ENCODE measurements around the gene DUSP3.

DUSP3 gene

DNA sequence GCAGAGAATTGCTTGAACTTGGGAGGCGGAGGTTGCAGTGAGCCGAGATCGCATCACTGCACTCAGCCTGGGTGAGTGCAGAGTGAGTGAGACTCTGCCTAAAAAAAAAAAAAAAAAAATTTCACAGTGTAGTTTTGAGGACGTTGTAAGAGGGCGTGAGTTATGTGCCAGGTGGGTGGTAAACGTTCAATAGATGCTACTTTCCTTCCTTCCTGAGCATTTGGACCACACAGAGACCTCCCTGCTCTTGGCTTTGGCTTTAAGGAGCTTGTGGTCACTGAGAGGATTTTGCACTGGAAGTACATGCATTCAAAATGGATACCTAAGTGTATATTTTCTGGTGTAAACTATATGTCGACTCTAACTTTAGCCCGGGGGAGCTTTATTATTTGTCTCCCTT, 50.7 kb downstream of the DUSP3 start:
- DNase-seq (ENCODE audit: low read depth), result no peak

DNA sequence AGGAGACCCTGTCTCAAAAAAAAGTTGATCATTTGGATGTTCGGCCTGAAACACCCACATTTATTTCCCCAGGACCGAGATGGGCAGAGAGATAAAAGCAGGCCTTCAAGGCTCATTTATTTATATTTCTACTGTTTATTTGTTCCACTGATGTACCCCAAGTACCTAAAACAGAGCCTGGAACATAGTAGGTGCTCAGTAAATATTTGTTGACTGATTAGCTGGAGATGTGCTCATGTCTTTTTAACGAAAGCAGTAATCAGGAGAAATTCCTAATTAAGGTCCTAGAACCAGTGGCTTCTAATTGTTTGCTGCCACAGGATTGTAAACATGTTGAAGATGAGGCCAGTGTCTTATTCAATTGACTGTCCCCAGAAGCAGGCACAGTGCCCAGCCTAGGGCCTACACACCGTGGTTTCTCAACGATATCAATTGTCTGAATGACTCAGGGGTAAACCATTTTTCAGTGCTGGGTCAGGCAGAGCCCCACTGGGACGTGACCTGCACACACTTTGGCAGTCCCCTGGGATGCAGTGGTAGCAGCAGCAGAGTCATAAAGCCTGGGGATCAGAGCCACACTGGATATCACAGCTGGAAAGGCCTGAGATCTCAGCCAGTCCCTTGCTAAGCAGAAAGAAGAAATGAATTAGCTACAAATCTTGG, 54.9 kb downstream of the DUSP3 start:
- DNase-seq (ENCODE audit: low read depth), result no peak

DNA sequence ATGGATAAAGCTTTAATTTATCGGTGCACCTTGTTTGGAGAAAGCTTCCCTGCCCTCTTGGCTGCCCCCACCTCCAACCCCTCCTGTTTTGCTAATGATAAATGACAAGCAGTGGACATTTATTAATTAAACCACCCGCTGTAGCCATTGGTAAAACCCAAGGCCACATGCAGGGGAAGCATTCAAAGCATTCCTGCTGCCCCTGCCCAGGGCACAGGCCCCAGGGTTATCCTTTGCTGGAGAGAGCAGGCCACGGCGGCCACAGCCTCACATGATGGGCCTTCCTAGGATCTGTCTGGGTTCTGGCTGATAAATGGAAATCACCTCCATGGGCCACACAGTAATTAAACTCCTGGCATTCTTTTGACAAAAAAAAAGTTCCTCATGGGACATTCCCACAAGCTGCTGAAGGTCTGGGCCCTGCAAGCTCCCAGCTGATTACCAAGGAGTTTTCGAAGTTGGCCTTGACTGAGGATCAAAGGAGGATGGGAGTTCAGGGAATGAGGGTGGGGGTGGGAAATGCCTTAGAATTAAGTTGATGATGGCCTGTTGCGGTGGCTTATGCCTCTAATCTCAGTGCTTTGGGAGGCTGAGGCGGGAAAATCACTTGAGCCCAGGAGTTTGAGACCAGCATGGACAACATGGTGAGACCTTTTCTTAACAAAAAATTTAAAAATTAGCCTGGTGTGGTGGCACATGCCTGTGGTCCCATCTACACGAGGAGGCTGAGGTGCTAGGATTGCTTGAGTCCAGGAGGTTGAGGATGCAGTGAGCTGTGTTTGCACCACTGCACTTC, 55.7 kb downstream of the DUSP3 start:
- no peak for DNase-seq (ENCODE audit: low read depth)

DNA sequence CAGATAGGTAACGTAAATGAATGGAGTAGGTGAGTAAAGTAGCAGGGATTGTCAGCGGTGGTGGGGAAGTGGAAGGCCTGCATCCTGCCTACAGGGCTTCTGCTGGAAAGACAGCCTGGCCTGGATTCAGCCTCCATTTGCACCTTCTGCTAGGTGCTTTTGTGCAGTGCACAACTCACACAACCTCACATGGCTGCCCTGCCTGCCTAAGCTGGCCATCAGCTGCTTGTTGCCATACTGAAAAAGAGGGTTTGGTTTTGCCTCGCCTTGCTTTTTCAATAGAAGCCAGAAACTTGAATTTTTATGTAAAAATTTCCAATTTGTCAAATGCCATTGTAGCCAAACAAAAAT, 56.5 kb downstream of the DUSP3 start:
- no peak for DNase-seq (ENCODE audit: low read depth)

DNA sequence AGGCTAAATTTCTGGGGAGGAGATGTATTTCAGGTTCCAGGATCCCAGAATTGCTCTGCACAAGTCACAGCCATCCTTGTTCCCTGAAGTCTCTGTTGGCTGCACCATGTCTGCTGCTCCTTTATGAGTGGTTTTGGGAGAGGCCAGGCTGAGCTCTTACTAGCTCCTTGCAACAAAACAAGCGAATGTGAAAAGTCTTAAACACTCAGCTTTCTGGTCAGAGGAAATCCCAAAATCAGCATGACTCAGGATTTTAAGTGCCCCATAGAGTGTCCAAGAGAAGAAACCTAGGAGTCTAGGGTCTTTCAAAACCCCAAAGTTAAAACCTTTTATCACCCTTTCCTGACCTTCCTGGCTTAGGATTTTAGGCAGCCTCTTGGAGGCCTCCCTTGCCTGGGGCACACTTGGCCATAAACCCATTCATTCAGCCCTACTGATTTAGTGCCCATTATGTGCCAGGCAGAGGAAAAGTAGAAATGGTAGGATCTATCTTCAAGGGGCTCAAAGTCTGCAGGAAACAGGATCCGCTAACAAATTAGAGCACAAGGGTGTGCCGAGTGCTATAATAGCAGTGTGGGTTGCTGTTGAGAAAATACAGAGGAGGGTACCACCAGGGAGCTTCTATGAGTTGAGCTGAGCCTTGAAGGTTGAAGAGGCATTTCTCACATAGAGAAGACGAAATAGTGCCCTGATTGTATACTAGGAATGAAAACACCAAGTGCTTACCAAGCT, 57.1 kb downstream of the DUSP3 start:
- DNase-seq (ENCODE audit: low read depth), result no peak

DNA sequence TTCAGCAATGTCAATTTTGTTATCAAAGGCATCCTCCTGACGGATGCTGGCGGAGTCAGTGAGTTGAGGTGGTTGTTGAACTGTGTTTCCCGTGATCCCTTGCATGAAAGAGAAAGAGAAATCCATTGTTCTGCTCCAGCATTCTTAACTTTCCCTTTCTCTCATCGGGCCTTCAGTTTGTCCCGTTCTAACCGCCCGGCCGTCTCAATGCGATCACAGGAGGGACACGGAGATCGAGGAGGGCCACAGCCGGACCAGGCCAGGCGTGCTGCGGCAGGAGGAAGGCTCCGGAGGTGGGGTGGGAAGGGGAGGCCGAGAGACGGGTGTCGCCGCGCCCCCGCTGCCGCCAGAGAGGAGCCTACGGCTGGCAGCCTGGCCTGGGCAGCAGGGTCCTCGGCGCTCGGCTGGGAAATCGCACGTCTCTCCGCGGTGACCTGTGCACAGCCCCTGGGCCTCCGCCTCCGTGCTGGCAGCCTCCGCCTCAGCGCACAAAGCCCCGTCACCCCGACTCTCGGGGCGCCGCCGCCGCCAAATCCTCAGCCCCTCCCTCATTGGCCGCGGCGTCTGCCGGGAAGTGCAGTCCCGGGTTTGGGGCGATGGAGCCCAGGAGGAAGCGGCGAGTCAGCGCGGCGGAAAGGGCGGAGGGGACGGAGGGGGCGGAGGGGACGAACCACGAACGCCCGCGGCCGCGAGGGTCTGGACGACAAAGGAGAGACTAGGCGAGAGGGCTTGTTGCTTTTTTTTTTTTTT, 58.3 kb downstream of the DUSP3 start:
- DNase-seq (ENCODE audit: low read depth), result peak; percentile 62

DNA sequence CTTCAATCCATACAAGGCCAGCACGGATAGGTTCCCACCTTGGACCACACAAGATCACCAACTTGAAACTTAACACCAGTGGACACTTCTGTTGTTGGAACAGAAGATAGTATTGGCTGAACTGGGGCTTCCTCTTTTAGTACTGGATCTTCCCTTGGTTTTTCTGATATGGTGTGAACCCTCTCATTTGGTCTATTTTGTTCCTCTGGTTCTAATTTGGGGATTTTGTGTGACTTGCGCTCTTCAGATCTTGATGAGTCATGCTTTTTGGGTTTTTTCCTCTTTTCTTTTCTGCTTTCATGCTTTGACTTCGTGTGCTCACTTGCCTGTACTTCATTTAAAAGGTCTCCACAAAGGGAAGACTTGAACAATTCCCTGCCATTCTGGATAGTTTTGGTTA, 59.2 kb downstream of the DUSP3 start:
- DNase-seq (ENCODE audit: low read depth), result no peak

DNA sequence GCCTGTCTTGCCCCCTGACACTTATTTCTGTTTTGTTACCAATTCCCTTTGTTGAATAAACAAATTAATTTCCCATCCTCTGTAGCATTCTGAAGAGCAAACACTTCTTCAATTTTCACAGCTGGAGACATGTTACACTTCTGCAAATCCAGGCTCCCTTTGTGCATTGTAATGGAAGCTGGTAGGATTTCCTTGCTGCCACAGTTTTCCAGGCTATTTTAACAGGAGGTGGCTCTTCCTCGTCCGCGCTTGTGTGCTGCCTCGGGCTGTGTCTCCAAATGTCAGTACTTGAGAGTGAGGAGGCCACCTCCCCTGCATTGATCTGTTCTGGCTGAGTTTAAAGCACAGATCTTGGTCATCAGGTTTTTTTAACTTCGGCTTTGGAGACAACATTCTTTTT, 60.2 kb downstream of the DUSP3 start:
- DNase-seq (ENCODE audit: low read depth), result no peak

DNA sequence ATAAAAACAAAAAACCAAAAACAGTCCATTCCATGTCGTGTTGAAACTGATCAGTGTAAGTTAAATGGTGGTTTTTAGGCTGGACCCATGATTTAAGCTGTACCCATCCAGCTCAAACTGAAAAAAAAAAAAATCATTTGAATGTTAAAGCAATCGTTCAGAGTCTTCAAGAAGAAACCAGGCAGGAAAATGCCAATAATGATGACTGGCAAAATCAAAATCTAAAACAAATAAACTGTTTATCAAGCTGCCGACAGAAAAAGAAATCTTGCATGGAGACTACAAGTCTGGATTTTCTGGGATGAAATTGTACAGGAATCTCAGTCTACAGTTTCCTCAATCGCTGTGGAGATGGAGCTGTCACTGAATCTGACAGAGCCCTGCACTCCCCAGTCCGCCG, 60.9 kb downstream of the DUSP3 start:
- no peak for DNase-seq (ENCODE audit: low read depth)
